GM12874 (cell line): ENCODE data around the gene ADAMTSL5.

Source experiments
- CTCF ChIP-seq: IDR thresholded peaks from 2 replicates; pipeline ENCODE4 v1.5.1; 2011; ENCODE audit warnings: low read depth, mild to moderate bottlenecking, control low read depth, low read length, moderate library complexity; ENCODE audit not compliant: insufficient read depth

Gene ADAMTSL5

GRCh38 chr19:1554968-1555367 is 42.1 kb upstream of the ADAMTSL5 start:
- no peak for TF ChIP-seq CTCF

- no peak for TF ChIP-seq CTCF
These were observed 40.6 kb upstream of the ADAMTSL5 start for GRCh38 chr19:1553415-1553814.

- no peak for TF ChIP-seq CTCF
These were observed 38.5 kb upstream of the ADAMTSL5 start for GRCh38 chr19:1551068-1552040.

- no peak for TF ChIP-seq CTCF
These were observed 36.6 kb upstream of the ADAMTSL5 start for GRCh38 chr19:1549332-1549945.

GRCh38 chr19:1540365-1540925 is 27.6 kb upstream of the ADAMTSL5 start:
- no peak for TF ChIP-seq CTCF

- no peak for TF ChIP-seq CTCF
These were observed 26.2 kb upstream of the ADAMTSL5 start for GRCh38 chr19:1538978-1539377.

- no peak for TF ChIP-seq CTCF
These were observed 22.2 kb upstream of the ADAMTSL5 start for GRCh38 chr19:1534972-1535371.
